ENCODE results near the gene MCF2L. TPM values are rescaled to one million over a fixed set of nuclear protein-coding genes. Genes with fewer than 3 reads are reported as not detected.
"Not testable (repeated sequence)": the region's sequence is repeated elsewhere in the genome, so short reads cannot be mapped to it uniquely, and the experiment has no call there.

Gene MCF2L
- polyA plus RNA-seq, 1 experiment, result 0.02 TPM

GRCh38 chr13:113052971-113053370 lies 84.0 kb downstream of the MCF2L start:
- CTCF ChIA-PET, result no interaction called here
- Histone ChIP-seq H3K27me3 (ENCODE audit: control insufficient read depth, insufficient read depth, low read length) (peaks cover 37% of the 10 kb centered on the region), H3K36me3 (ENCODE audit: control insufficient read depth, insufficient read depth, low read length) (no peaks in the 10 kb centered on the region), H3K4me3 (ENCODE audit: low read depth, low read length) (no peak overlapping the region)
- TF ChIP-seq, protein P1, sequence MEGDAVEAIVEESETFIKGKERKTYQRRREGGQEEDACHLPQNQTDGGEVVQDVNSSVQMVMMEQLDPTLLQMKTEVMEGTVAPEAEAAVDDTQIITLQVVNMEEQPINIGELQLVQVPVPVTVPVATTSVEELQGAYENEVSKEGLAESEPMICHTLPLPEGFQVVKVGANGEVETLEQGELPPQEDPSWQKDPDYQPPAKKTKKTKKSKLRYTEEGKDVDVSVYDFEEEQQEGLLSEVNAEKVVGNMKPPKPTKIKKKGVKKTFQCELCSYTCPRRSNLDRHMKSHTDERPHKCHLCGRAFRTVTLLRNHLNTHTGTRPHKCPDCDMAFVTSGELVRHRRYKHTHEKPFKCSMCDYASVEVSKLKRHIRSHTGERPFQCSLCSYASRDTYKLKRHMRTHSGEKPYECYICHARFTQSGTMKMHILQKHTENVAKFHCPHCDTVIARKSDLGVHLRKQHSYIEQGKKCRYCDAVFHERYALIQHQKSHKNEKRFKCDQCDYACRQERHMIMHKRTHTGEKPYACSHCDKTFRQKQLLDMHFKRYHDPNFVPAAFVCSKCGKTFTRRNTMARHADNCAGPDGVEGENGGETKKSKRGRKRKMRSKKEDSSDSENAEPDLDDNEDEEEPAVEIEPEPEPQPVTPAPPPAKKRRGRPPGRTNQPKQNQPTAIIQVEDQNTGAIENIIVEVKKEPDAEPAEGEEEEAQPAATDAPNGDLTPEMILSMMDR (IDR thresholded peaks at IDR 0.05; ENCODE audit: insufficient read depth, low read depth, low read length), result no peak
- POLR2A ChIA-PET, result no interaction called here
- no peak for DNase-seq (ENCODE audit: low read depth)

GRCh38 chr13:113053376-113053775 lies 84.4 kb downstream of the MCF2L start:
- H3K36me3 ChIP-seq (ENCODE audit: control insufficient read depth, insufficient read depth, low read length), result no peaks in the 10 kb centered on the region
- no peak overlapping the region for H3K4me3 ChIP-seq (ENCODE audit: low read depth, low read length)
- peaks cover 37% of the 10 kb centered on the region for H3K27me3 ChIP-seq (ENCODE audit: control insufficient read depth, insufficient read depth, low read length)
- CTCF ChIA-PET, result no interaction called here
- DNase-seq (ENCODE audit: low read depth), result no peak
- TF ChIP-seq, protein P1 (IDR thresholded peaks at IDR 0.05; ENCODE audit: insufficient read depth, low read depth, low read length), result no peak
- POLR2A ChIA-PET, result no interaction called here

DNA sequence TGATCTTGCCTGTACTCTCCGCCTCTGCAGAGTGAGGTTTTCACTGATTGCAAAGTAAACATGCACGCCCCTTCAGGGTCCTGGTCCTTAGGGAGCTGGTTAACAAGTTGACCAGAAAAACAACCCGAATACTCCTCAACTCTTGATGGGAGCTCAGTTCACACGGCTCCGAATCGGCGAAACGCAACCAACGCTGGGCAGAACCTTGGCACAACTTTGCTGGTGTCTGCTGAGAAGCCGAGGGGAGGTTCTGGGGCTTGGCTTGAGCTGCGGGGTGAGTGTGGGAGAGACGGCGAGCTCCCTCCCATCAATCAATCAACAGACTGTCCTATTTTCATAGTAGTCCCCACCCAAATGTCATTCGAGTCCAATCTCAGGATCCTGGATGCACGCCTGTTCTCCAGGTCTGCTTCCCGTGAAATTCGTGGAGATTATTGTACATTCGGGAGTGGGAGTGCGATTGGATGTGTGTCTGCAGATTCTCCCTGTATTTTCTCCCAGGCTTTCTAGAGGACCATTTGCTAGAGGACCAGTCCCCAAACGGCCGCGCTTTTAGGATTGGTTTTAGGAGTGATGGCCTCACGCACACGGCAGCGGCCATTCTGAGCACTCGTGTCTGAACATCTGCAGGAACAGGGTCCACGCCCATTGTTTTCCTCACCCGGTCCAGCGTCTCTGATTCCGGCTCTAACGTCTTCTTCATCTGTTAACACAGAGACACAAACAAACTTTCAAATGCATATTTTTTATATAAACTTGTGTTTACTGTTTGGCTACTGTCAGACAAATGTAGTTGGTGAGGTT lies 85.0 kb downstream of the MCF2L start:
- CTCF ChIA-PET, result no interaction called here
- H3K4me3 ChIP-seq (ENCODE audit: low read depth, low read length), result no peak overlapping the region
- H3K27me3 ChIP-seq (ENCODE audit: control insufficient read depth, insufficient read depth, low read length), result peaks cover 37% of the 10 kb centered on the region
- DNase-seq (ENCODE audit: low read depth), result no peak
- TF ChIP-seq, protein P1 (IDR thresholded peaks at IDR 0.05; ENCODE audit: insufficient read depth, low read depth, low read length), result no peak
- no peaks in the 10 kb centered on the region for H3K36me3 ChIP-seq (ENCODE audit: control insufficient read depth, insufficient read depth, low read length)
- POLR2A ChIA-PET, result no interaction called here

GRCh38 chr13:113057084-113057483 lies 88.1 kb downstream of the MCF2L start:
- ChIA-PET CTCF (no interaction called here), POLR2A (no interaction called here)
- TF ChIP-seq, protein P1 (IDR thresholded peaks at IDR 0.05; ENCODE audit: insufficient read depth, low read depth, low read length), result no peak
- Histone ChIP-seq H3K4me3 (ENCODE audit: low read depth, low read length) (no peak overlapping the region), H3K36me3 (ENCODE audit: control insufficient read depth, insufficient read depth, low read length) (no peaks in the 10 kb centered on the region), H3K27me3 (ENCODE audit: control insufficient read depth, insufficient read depth, low read length) (peaks cover 17% of the 10 kb centered on the region)
- no peak for DNase-seq (ENCODE audit: low read depth)

DNA sequence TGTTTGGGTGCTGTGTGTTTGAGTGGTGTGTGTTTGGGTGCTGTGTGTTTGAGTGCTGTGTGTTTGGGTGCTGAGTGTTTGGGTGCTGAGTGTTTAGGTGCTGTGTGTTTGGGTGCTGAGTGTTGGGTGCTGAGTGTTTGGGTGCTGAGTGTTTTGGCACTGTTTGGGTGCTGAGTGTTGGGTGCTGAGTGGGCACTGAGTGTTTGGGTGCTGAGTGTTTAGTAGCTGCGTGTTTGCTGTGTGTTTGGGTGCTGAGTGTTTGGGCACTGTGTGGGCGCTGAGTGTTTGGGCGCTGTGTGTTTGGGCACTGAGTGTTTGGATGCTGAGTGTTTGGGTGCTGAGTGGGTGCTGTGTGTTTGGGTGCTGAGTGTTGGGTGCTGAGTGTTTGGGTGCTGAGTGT lies 88.5 kb downstream of the MCF2L start:
- H3K36me3 ChIP-seq (ENCODE audit: control insufficient read depth, insufficient read depth, low read length); POLR2A ChIA-PET; CTCF ChIA-PET; DNase-seq (ENCODE audit: low read depth); H3K4me3 ChIP-seq (ENCODE audit: low read depth, low read length): not testable (repeated sequence)
- H3K27me3 ChIP-seq (ENCODE audit: control insufficient read depth, insufficient read depth, low read length), result peaks cover 14% of the 10 kb centered on the region
